Stimulated activated naive CD4-positive, alpha-beta T cell treated with Interleukin-2 at 50 U/mL for 16 hours (primary cell): ENCODE results near the gene UBE2G1.

ENCODE experiments used
- DNase-seq: peaks from one replicate; lab custom pipeline; 2025; lab: John Stamatoyannopoulos, UW

The UBE2G1 gene

GRCh38 chr17:4334332-4334731 lies 32.1 kb downstream of the UBE2G1 start:
- no peak for DNase-seq

GRCh38 chr17:4333041-4333440 lies 33.4 kb downstream of the UBE2G1 start:
- no peak for DNase-seq

- DNase-seq: no peak
Observed at GRCh38 chr17:4332296-4332970, 34.0 kb downstream of the UBE2G1 start.

GRCh38 chr17:4331614-4332013 lies 34.9 kb downstream of the UBE2G1 start:
- DNase-seq: no peak

GRCh38 chr17:4329838-4330237 lies 36.6 kb downstream of the UBE2G1 start:
- DNase-seq: no peak

- no peak for DNase-seq
Observed at GRCh38 chr17:4327606-4328005, 38.9 kb downstream of the UBE2G1 start.

GRCh38 chr17:4326608-4327007 lies 39.9 kb downstream of the UBE2G1 start:
- no peak for DNase-seq

- no peak for DNase-seq
Observed at GRCh38 chr17:4326112-4326511, 40.4 kb downstream of the UBE2G1 start.

GRCh38 chr17:4324463-4324862 lies 42.0 kb downstream of the UBE2G1 start:
- DNase-seq: no peak

- no peak for DNase-seq
Observed at GRCh38 chr17:4319221-4319620, 47.3 kb downstream of the UBE2G1 start.

- no peak for DNase-seq
Observed at GRCh38 chr17:4318596-4318995, 47.9 kb downstream of the UBE2G1 start.

GRCh38 chr17:4318186-4318585 lies 48.3 kb downstream of the UBE2G1 start:
- DNase-seq: no peak

- DNase-seq: no peak
Observed at GRCh38 chr17:4317610-4318009, 48.9 kb downstream of the UBE2G1 start.

GRCh38 chr17:4316648-4317047 lies 49.8 kb downstream of the UBE2G1 start:
- no peak for DNase-seq

- no peak for DNase-seq
Observed at GRCh38 chr17:4314618-4315017, 51.9 kb downstream of the UBE2G1 start.

- no peak for DNase-seq
Observed at GRCh38 chr17:4314179-4314578, 52.3 kb downstream of the UBE2G1 start.

- no peak for DNase-seq
Observed at GRCh38 chr17:4313221-4314114, 53.0 kb downstream of the UBE2G1 start.

GRCh38 chr17:4310354-4311060 lies 56.0 kb downstream of the UBE2G1 start:
- no peak for DNase-seq

GRCh38 chr17:4309897-4310296 lies 56.6 kb downstream of the UBE2G1 start:
- no peak for DNase-seq

- no peak for DNase-seq
Observed at GRCh38 chr17:4307179-4307930, 59.1 kb downstream of the UBE2G1 start.

- no peak for DNase-seq
Observed at GRCh38 chr17:4305224-4305623, 61.3 kb downstream of the UBE2G1 start.

GRCh38 chr17:4304417-4305027 lies 62.0 kb downstream of the UBE2G1 start:
- peak; percentile 34 for DNase-seq
